IgD-negative memory B cell (primary cell): ENCODE data around the gene FCMR. TPM values are rescaled to one million over a fixed set of nuclear protein-coding genes. Genes with fewer than 3 reads are reported as not detected.

Source experiments
- H3K27ac Mint-ChIP-seq, 3 donors: one replicate each; pipeline ENCODE4 v1.8.0; 2020 to 2022; ENCODE audit warnings: mild to moderate bottlenecking in 3 of 3, mixed read lengths in 3 of 3, moderate library complexity in 1 of 3
- H3K27me3 Mint-ChIP-seq: one replicate; pipeline ENCODE4 v1.8.0; 2021; ENCODE audit warnings: mixed read lengths
- H3K36me3 Mint-ChIP-seq: one replicate; pipeline ENCODE4 v1.8.0; 2020; ENCODE audit warnings: mild to moderate bottlenecking, mixed read lengths
- H3K4me1 Mint-ChIP-seq, 3 donors: one replicate each; pipeline ENCODE4 v1.8.0; 2020 to 2022; ENCODE audit warnings: mixed read lengths in 3 of 3, mild to moderate bottlenecking in 1 of 3
- H3K4me3 Mint-ChIP-seq, 4 donors: one replicate each; pipeline ENCODE4 v1.8.0; 2020 to 2022; ENCODE audit warnings: mild to moderate bottlenecking in 4 of 4, mixed read lengths in 4 of 4, moderate library complexity in 3 of 4
- H3K9me3 Mint-ChIP-seq, 3 donors: one replicate each; pipeline ENCODE4 v1.8.0; 2020 to 2021; ENCODE audit warnings: mixed read lengths in 3 of 3, mild to moderate bottlenecking in 1 of 3
- polyA plus RNA-seq: library from polyadenylated mRNA; unstranded; fragments of 300-500 nt; fragmentation: Illumina TruSeq; gene quantifications from one replicate; pipeline ENCODE4 v1.2.3, GENCODE V29; 2021

FCMR gene
- polyA plus RNA-seq, 1 donor from 2014 or later: 1,091 TPM

DNA sequence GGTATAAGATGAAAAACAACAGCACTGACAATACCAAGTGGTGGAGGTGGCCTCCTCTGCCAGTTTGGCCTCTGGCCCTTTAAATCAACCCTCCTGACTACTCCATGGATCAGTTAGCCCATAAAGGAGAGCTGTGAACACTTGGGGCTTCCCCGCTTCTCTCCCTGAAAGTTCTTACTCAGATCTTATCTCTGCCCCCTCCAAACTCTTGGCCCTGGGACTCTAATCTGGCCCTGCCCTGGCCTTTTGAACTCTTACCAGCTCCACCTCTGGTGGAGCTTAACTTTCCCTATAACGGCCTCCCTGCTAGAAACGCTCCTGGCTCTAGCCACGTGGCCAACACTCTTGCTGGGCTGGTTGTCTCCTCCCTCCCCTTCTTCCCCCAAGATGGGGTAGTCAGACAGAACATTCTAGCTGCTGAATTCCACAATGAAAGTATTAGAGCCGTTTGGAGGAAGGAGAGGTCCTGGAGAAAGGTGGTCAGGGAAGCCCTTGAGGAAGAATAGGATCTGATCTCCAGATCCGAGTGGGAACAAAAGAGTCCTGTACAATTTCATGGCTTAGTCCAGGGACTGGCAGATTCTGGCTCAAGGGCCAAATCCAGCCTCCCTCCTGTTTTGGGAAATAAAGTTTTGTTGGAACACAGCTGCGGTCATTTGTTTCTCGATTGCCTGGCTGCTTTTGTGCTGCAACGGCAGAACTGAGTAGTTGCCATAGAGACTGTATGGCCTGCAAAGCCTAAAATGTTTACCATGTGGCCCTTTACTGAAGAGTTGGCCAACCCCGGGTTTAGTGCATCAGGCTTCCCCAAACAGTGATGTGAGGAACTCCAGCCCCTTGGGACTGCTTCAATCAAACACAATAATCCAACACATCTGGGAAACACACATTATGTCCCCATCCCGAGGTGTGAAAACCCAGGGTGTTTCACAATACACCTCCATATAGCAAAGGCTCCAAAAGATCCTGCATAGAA is 34.0 kb upstream of the FCMR start:
- H3K27ac Mint-ChIP-seq: peak overlapping the region in 2 of 3 donors; percentile 68 to 69
- peaks cover 7 to 16% (median 11%) of the 10 kb centered on the region in 3 donors for H3K4me1 Mint-ChIP-seq
- no peaks in the 10 kb centered on the region for H3K9me3 Mint-ChIP-seq
- no peak overlapping the region for H3K4me3 Mint-ChIP-seq
- H3K36me3 Mint-ChIP-seq: peaks cover 2% of the 10 kb centered on the region
- H3K27me3 Mint-ChIP-seq: no peaks in the 10 kb centered on the region

DNA sequence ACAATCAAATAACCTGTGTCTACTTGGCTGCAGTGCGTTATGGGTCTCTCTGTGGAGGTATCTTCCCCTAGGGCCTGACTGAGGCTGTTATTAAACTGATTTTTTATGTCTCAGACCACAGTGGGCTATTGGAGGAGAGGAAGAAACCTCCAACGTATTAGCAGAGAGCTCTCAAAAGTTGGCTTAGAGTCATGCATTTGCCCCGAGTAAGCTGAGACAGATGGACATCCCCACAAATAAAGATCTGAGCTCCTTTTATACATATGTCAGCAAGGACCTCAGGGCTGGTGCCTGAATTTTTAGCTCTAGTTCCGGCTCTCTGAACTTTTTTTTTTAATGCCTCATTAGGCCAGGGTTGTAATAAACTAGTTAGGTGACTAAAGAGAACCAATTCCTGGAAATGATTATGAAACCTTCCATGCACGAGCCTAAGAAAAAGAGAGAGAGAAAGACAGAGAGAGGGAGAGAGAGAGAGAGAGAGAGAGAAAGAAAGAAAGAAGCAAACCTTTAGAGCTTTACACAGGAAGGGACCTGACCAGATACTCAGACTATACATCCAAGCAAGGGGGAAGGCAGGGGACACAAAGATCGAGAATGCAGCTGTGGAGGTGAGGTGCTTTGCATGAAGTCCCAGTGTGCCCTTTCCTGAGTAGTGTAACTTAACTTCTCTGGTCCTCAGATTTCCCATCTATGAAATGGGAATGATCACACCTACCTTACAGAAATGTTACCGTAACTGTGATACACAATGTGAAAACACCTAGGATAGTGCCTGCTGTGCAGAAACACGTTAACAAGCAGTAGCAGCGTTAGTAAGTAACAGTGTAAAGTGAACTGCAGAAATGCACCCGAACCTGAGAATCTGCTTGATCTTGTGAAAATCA is 33.0 kb upstream of the FCMR start:
- Mint-ChIP-seq H3K9me3 (no peaks in the 10 kb centered on the region), H3K27ac (no peak overlapping the region)

DNA sequence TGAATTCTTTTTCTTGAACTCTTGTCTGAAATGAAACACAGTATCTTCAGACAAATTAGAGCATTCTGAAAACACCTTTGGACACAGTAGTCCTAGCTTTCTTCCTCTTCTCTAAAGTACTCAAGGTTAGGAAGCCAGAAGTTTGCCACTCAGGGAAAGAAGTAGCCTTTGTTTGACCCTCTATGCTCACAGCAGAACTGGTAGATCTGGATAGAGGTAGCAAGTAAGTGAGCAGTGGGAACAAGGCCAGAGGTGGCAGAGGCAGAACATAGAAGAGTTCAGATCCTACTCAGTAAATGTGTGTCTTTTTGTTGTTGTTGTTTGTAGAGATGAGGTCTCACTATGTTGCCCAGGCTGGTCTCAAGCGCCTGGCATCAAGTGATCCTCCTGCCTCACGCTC is 31.9 kb upstream of the FCMR start:
- Mint-ChIP-seq H3K36me3 (peaks cover 2% of the 10 kb centered on the region), H3K27me3 (no peaks in the 10 kb centered on the region), H3K9me3 (no peaks in the 10 kb centered on the region), H3K4me1 (peaks cover 7 to 16% (median 11%) of the 10 kb centered on the region in 3 donors), H3K4me3 (no peak overlapping the region), H3K27ac (no peak overlapping the region)

More for the DNA sequence above, 33.0 kb upstream of the FCMR start:
- Mint-ChIP-seq H3K4me3 (no peak overlapping the region), H3K36me3 (peaks cover 2% of the 10 kb centered on the region), H3K27me3 (no peaks in the 10 kb centered on the region), H3K4me1 (peaks cover 7 to 16% (median 11%) of the 10 kb centered on the region in 3 donors)

DNA sequence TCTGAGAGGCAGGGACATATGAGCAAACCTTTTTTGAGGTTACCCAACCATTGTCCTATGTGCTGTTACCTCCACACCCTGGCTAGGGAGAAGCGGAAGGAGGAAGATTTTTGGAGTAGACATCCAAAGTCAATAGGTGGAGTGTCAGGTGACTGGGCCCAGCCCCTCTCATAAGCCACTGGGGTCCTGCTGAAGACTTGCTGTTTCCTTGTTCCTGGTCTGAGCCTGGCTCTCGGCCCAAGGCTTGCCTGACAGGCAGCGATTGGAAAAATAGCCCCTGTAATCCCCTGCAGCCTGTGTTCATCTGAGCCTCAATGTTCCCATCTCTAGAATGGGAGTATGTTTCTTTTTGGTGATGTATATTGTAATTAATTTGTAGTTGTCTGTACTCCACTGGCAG is 31.4 kb upstream of the FCMR start:
- Mint-ChIP-seq H3K4me3 (no peak overlapping the region), H3K36me3 (peaks cover 2% of the 10 kb centered on the region), H3K27me3 (no peaks in the 10 kb centered on the region), H3K4me1 (peaks cover 7 to 16% (median 11%) of the 10 kb centered on the region in 3 donors), H3K27ac (no peak overlapping the region), H3K9me3 (no peaks in the 10 kb centered on the region)

DNA sequence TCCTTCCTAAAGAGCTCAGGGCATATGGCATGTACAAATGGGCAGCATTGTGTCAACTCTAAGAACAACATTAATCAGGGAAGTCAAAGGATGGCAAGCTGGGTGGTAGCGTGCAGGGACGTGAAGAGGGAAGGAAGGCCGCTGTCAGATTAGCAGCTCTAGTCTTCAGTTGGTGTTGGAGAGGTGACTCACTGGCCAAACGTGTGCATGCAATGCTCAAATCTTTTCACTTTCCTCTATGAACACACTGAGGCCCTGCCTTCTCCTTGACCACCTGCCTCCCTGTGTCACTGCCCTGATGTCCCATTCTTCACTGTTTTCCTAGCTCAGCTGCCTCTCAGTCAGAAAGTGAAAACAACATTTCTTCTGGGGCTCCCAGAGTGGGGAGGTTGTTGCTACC is 30.4 kb upstream of the FCMR start:
- peaks cover 7 to 16% (median 11%) of the 10 kb centered on the region in 3 donors for H3K4me1 Mint-ChIP-seq
- H3K36me3 Mint-ChIP-seq: peaks cover 2% of the 10 kb centered on the region
- H3K27me3 Mint-ChIP-seq: no peaks in the 10 kb centered on the region
- H3K9me3 Mint-ChIP-seq: no peaks in the 10 kb centered on the region
- no peak overlapping the region for H3K4me3 Mint-ChIP-seq
- H3K27ac Mint-ChIP-seq: peak overlapping the region in 1 of 3 donors; percentile 17

DNA sequence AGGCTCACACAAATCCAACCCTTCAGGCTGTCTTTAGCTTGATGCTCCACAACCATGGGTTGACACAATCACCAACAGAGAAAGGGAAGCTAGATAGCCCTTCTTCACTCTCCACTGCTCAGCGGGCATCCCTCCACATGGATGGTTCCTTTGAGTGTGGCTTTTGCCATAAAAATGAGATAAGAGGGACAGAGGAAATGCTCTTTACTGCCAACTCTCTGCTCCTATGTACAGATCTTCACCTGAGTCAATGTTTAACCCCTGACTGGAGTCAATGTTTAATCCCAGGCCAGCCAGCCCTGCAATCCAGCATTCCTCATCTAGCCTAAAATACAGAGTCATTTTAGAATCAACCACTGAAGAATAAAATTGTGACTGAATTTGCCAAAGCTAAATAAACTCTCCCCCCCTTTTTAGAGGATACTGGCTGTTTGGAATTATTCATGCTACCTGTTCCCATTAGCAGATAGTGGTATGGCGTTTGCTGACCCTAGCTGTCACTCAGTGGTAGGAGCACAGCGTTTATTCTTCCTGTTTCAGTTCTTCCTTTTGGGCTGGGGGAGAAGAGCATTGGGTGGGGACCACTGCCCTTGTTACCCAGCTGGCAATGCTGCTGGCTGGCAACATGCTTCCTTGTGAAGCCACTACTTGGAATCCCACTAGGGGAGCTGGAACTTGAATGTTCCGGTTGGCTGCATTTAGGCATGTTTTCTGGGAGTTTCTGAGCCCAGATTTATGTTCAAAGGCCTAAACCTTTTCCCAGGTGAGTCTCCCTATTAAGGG is 29.8 kb upstream of the FCMR start:
- Mint-ChIP-seq H3K27me3 (no peaks in the 10 kb centered on the region), H3K27ac (peak overlapping the region in 1 of 3 donors; percentile 17), H3K4me3 (no peak overlapping the region), H3K9me3 (no peaks in the 10 kb centered on the region), H3K36me3 (peaks cover 2% of the 10 kb centered on the region), H3K4me1 (peaks cover 7 to 16% (median 11%) of the 10 kb centered on the region in 3 donors)

DNA sequence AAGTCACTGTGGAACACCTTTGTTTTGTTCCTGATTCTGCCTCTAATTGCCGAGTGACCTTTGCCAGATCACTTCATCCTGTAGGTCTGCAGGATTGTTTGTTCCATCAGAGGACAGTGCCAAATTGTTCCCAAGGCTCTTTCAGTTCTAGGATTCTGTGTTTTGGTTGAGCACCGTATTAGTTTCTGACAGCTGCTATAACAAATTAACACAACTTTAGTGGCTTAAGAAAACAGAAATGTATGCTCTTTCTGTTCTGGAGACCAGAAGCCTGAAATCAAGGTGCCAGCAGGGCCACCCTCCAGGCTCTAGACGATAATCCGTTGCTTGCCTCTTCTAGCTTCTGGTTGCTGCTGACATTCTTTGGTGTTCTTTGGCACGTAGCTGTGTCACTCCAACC is 27.9 kb upstream of the FCMR start:
- no peak overlapping the region for H3K4me3 Mint-ChIP-seq
- H3K27ac Mint-ChIP-seq: peak overlapping the region in 1 of 3 donors; percentile 26
- H3K9me3 Mint-ChIP-seq: no peaks in the 10 kb centered on the region
- peaks cover 5 to 11% (median 7%) of the 10 kb centered on the region in 3 donors for H3K4me1 Mint-ChIP-seq
- no peaks in the 10 kb centered on the region for H3K36me3 Mint-ChIP-seq
- H3K27me3 Mint-ChIP-seq: peaks cover 2% of the 10 kb centered on the region

DNA sequence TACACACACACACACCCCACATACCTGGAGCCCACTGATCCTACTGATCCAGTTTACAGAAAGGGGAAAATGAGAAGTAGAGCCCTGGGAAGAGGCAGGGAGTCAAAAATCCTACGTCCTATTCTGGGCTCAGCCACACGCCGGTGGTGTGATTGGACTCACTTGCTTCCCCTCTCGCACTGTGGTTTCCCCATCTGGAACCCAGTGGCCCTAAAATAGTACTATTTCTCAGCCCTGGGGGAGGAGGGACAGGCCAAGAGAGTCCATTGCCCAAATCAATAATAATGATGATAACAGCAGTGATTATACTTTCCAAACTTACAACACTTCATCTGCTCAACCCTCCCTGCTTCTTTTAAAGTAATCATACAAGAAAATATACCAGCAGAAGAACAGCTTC is 27.5 kb upstream of the FCMR start:
- peaks cover 5 to 11% (median 8%) of the 10 kb centered on the region in 3 donors for H3K4me1 Mint-ChIP-seq
- H3K27me3 Mint-ChIP-seq: peaks cover 2% of the 10 kb centered on the region
- no peak overlapping the region for H3K4me3 Mint-ChIP-seq
- H3K27ac Mint-ChIP-seq: no peak overlapping the region
- H3K9me3 Mint-ChIP-seq: no peaks in the 10 kb centered on the region
- no peaks in the 10 kb centered on the region for H3K36me3 Mint-ChIP-seq

DNA sequence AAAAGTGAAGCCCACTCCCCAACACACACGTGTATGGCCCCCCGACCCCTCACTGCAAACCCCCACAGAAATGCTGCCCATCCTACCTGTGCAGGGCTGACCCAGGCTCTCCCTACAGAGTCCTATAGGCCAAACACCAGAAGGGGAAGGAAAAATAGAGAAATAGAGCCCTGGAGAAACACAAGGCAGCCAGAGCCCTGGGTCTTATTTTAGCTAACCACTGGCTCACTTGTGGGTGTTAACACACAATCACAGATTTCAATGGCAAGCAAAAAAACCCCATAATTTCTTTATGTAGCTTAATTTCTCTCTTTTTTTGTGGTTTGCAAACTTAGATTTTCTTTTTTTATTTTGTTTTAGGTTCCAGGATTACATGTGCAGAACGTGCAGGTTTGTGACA is 25.5 kb upstream of the FCMR start:
- H3K36me3 Mint-ChIP-seq: no peaks in the 10 kb centered on the region
- peaks cover 2% of the 10 kb centered on the region for H3K27me3 Mint-ChIP-seq
- H3K27ac Mint-ChIP-seq: no peak overlapping the region
- H3K9me3 Mint-ChIP-seq: no peaks in the 10 kb centered on the region
- H3K4me1 Mint-ChIP-seq: peaks cover 4 to 7% (median 6%) of the 10 kb centered on the region in 3 donors
- no peak overlapping the region for H3K4me3 Mint-ChIP-seq

DNA sequence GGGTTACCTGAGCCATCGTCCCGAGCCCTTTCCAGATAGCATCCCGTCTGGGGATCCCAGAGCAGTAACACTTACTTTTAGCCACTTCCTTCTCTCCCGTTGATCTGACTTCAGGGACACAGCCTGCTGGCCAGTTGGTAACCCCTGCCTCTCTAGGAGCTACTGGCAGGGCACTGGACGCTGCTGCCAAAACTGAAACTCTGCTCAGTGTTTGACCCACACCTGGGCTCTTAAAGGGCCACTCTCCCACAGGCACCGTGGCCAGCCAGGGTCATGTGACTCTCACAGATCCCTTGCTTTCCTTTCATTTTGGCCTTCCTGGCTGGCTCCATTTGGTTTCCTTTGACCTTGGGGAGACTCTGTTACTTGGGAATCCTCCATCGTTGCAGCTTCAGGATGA is 24.5 kb upstream of the FCMR start, which contains the start of gene PIGR:
TSS of gene PIGR (minus strand) at position 206 of the 400 bp plus-strand sequence. CDS start 5,935 bp downstream, outside the sequence.
- H3K27ac Mint-ChIP-seq: no peak within 1 kb of the TSS
- peaks cover 0 to 2% (median 0%) of the 10 kb centered on the region in 3 donors for H3K4me1 Mint-ChIP-seq
- H3K9me3 Mint-ChIP-seq: no peaks in the 10 kb centered on the region
- H3K27me3 Mint-ChIP-seq: peaks cover 2% of the 10 kb centered on the region
- peak within 1 kb of the TSS in 1 of 4 donors; percentile 65 for H3K4me3 Mint-ChIP-seq
- H3K36me3 Mint-ChIP-seq: no peaks in the 10 kb centered on the region

DNA sequence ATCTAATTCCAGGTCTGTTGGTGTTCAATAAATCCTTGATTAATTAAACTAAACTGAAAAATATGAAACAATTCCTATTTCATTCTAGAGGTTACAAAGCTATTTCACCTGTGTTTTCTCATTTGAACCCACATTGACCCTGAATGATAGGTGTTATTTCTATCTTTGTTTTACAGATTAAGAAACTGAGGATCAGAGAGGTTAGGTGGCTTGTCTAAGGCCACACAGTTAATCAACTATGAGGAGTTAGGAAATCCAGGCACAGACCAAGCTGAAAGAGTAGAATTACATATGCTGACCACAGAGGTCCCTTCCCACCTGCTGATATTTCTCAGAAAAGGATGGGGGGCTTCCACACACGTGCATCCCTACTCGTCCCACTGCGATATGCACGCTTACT is 24.0 kb upstream of the FCMR start:
- no peak overlapping the region for H3K4me3 Mint-ChIP-seq
- no peaks in the 10 kb centered on the region for H3K36me3 Mint-ChIP-seq
- no peak overlapping the region for H3K27ac Mint-ChIP-seq
- H3K9me3 Mint-ChIP-seq: no peaks in the 10 kb centered on the region
- H3K4me1 Mint-ChIP-seq: peaks cover 0 to 2% (median 0%) of the 10 kb centered on the region in 3 donors
- peaks cover 2% of the 10 kb centered on the region for H3K27me3 Mint-ChIP-seq

DNA sequence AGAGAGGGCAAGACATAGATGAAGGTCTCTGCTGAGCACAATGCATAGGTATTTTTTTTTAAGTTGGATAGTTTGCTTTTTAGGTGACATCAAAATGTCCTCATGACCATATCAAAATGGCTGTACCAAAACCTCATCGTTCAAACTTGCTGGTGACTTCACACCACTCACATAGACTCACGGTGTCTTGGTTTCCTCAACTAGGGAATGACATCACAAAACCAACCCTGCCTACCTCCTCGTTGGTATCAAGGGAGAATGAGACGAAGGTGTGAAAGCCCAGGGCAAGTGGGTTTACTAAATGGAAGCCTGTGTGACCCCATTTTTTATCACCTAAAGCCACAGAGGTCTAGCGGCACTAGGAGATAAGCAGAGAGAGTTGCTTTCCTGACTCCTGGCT is 23.0 kb upstream of the FCMR start:
- H3K4me1 Mint-ChIP-seq: peaks cover 0 to 2% (median 0%) of the 10 kb centered on the region in 3 donors
- no peak overlapping the region for H3K4me3 Mint-ChIP-seq
- H3K27me3 Mint-ChIP-seq: peaks cover 2% of the 10 kb centered on the region
- no peak overlapping the region for H3K27ac Mint-ChIP-seq
- H3K9me3 Mint-ChIP-seq: no peaks in the 10 kb centered on the region
- no peaks in the 10 kb centered on the region for H3K36me3 Mint-ChIP-seq

DNA sequence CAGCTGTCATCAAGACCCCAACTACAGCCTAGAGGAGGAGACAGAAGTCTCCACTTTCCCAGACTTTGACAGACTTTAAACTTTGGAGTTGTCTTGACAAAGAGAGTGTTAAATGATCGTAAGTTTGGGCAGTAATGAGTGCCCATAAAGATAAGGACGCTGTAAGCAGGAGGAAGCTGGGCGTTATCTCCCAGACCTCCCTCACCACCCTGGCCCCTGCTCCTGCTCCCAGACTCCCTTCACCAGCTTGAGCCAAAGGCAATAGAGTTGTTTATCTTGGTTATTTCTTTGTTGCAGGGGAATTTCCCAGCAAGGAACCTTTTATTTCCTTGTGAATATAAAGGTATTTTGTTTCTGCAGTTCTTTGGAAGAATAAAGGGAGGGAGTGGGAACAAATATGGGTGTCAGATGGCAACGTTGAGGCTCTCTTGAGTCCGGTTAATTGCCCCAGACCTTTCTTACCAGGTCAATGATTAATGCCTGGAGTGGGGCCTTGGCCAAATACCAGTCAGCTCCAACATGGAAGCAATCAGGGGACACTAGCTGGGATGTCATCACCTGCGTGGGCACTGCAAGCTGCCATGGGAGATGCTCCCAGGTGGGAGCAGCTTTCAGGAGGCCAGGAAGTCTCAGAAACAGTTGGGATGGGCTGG is 20.2 kb upstream of the FCMR start:
- Mint-ChIP-seq H3K4me1 (peaks cover 0 to 2% (median 0%) of the 10 kb centered on the region in 3 donors), H3K27ac (no peak overlapping the region)

DNA sequence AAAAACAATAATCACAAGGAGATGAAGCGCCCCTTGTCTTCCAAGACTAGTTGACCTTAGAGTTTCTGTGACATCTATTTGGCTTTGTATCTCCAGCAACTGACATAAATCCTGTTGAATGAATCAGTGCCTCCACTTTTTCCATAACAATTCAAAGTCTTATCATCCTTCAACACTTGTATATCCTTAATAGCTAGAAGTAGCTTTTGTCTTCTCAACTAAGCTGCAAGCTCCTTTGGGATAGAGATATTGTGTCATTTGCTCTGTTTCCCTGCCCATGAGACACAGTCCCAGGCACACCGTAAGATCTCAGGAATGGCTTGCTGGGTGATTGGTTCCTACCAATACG is 18.8 kb upstream of the FCMR start:
- no peak overlapping the region for H3K27ac Mint-ChIP-seq
- H3K27me3 Mint-ChIP-seq: peaks cover 2% of the 10 kb centered on the region
- no peaks in the 10 kb centered on the region for H3K36me3 Mint-ChIP-seq
- H3K9me3 Mint-ChIP-seq: no peaks in the 10 kb centered on the region
- no peak overlapping the region for H3K4me3 Mint-ChIP-seq
- H3K4me1 Mint-ChIP-seq: peaks cover 0 to 2% (median 0%) of the 10 kb centered on the region in 3 donors

More for the DNA sequence above, 20.2 kb upstream of the FCMR start:
- H3K36me3 Mint-ChIP-seq: no peaks in the 10 kb centered on the region
- no peak overlapping the region for H3K4me3 Mint-ChIP-seq
- peaks cover 2% of the 10 kb centered on the region for H3K27me3 Mint-ChIP-seq
- H3K9me3 Mint-ChIP-seq: no peaks in the 10 kb centered on the region
